ENCODE results near the gene RP9. TPM values are rescaled to one million over a fixed set of nuclear protein-coding genes. Genes with fewer than 3 reads are reported as not detected.

RP9 gene
- total RNA-seq, 1 experiment from 2014 or later, result 29.1 TPM

DNA sequence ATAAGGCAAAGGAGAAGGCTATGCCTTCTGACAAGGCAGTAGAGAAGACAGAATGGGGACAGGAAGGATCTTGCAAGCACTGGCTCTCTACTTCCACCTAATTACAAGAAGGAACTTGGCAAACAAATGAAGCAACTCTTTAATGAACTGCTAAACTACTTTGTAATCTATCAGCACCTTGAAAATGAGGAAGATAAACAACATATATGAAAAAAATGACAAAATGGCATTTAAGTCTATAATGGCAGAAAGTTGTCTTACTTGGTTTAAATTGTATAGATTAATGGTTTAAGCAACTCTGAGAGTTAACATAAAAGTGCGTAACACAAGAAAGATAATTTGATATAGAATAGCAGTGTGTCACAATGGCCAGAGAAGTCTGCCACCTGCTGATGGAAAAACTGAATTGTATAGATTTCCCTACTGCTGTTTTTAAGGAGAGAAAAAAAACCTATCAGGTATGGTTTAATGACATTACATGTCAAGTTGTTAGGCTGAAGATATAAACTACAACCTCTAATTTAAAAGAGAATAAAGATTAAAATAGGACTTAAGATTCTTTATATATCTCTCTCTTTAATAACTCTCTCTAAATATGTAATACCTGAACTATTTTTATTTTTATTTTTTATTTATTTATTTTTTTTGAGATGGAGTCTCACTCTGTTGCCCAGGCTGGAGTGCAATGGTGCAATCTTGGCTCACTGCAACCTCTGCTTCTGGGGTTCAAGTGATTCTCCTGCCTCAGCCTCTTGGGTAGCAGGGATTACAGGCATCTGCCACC is 58.5 kb downstream of the RP9 start:
- no TSS peak for BruUV-seq (replicated peaks)
- Mint-ChIP-seq H3K36me3 (ENCODE audit: insufficient read depth, unreplicated experiment) (peaks cover 8% of the 10 kb centered on the region), H3K4me1 (ENCODE audit: insufficient read depth, unreplicated experiment) (peaks cover 7% of the 10 kb centered on the region)

DNA sequence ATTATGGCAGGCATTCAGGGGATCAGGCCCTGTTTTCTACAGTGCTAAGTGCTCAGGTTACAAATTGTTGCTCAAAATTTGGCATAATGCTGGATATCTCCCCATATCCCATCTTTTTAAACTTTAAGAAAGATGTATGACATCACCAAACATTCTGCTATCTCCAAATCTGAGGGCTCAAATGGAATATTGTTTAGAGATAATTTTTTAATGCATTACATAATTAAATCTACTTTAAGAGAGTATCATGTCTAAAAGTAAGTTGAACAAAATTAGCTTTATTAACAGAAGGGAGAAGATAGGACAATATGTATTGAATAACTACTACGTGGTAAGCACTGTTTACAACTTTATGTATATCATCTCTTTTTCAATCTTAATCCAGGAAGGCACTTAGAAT is 60.5 kb downstream of the RP9 start:
- intact Hi-C loops (cut with micrococcal nuclease), result no loop called here
- Mint-ChIP-seq H3K27me3 (ENCODE audit: insufficient read depth, unreplicated experiment) (no peaks in the 10 kb centered on the region), H3K9me3 (ENCODE audit: unreplicated experiment) (no peaks in the 10 kb centered on the region), H3K4me3 (ENCODE audit: unreplicated experiment) (no peak overlapping the region), H3K4me1 (ENCODE audit: insufficient read depth, unreplicated experiment) (peaks cover 13% of the 10 kb centered on the region), H3K36me3 (ENCODE audit: insufficient read depth, unreplicated experiment) (peaks cover 6% of the 10 kb centered on the region), H3K27ac (ENCODE audit: low read depth, unreplicated experiment) (no peak overlapping the region)
- TF ChIP-seq, protein P1, sequence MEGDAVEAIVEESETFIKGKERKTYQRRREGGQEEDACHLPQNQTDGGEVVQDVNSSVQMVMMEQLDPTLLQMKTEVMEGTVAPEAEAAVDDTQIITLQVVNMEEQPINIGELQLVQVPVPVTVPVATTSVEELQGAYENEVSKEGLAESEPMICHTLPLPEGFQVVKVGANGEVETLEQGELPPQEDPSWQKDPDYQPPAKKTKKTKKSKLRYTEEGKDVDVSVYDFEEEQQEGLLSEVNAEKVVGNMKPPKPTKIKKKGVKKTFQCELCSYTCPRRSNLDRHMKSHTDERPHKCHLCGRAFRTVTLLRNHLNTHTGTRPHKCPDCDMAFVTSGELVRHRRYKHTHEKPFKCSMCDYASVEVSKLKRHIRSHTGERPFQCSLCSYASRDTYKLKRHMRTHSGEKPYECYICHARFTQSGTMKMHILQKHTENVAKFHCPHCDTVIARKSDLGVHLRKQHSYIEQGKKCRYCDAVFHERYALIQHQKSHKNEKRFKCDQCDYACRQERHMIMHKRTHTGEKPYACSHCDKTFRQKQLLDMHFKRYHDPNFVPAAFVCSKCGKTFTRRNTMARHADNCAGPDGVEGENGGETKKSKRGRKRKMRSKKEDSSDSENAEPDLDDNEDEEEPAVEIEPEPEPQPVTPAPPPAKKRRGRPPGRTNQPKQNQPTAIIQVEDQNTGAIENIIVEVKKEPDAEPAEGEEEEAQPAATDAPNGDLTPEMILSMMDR (IDR thresholded peaks at IDR 0.05; ENCODE audit: unreplicated experiment), result no peak
- ChIA-PET POLR2A (interaction anchor here (0.7 to 2.7 kb wide), 6 partner anchors 8 to 158 kb away, joined by 3 to 26 read pairs (median 10); partner anchors contain the start of genes FKBP9, KBTBD2 and NT5C3A), CTCF (interaction anchor here (0.6 to 2.4 kb wide), 10 partner anchors 9 to 1919 kb away, joined by 3 to 17 read pairs (median 6); no protein-coding TSS in a partner anchor)
- no peak for DNase-seq (ENCODE audit: unreplicated experiment)
- BruUV-seq (replicated peaks), result no TSS peak

More for the DNA sequence above, 58.5 kb downstream of the RP9 start:
- no peak overlapping the region for H3K27ac Mint-ChIP-seq (ENCODE audit: low read depth, unreplicated experiment)
- DNase-seq (ENCODE audit: unreplicated experiment), result peak; percentile 60
- intact Hi-C loops (cut with micrococcal nuclease), result loop anchor here (1.0 to 5.0 kb wide), 3 partner anchors 250 to 358 kb away; no protein-coding TSS in a partner anchor
- H3K4me3 Mint-ChIP-seq (ENCODE audit: unreplicated experiment), result no peak overlapping the region
- ChIA-PET POLR2A (interaction anchor here (1.1 to 2.7 kb wide), 5 partner anchors 10 to 167 kb away, joined by 3 to 26 read pairs (median 5); partner anchors contain the start of gene NT5C3A), CTCF (interaction anchor here (0.9 to 2.3 kb wide), 4 partner anchors 13 to 358 kb away, joined by 3 to 6 read pairs (median 3); no protein-coding TSS in a partner anchor)
- H3K27me3 Mint-ChIP-seq (ENCODE audit: insufficient read depth, unreplicated experiment), result no peaks in the 10 kb centered on the region
- TF ChIP-seq, protein P1 (IDR thresholded peaks at IDR 0.05; ENCODE audit: unreplicated experiment), result peak; percentile 58
- H3K9me3 Mint-ChIP-seq (ENCODE audit: unreplicated experiment), result no peaks in the 10 kb centered on the region

DNA sequence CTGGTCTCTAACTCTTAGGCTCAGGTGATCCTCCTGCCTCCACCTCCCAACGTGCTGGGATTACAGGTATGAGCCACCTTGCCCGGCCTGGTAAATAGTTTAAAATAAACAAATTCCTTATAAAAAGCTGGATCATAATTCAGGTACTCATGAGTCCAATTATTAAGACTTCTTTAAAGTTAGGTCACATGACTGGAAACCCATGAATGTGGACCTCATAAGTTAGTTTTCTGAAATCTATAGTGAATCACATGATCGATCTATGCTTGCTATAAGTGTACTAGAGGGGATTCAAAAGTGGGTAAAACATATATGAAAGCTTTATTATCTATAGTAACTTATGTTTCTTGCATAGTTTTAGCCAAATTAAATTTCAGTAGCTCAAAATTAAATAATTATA is 60.9 kb downstream of the RP9 start:
- intact Hi-C loops (cut with micrococcal nuclease), result no loop called here
- POLR2A ChIA-PET, result interaction anchor here (1.0 to 2.7 kb wide), 5 partner anchors 8 to 158 kb away, joined by 4 to 26 read pairs (median 11); partner anchors contain the start of genes FKBP9, KBTBD2 and NT5C3A
- Mint-ChIP-seq H3K4me1 (ENCODE audit: insufficient read depth, unreplicated experiment) (peaks cover 13% of the 10 kb centered on the region), H3K36me3 (ENCODE audit: insufficient read depth, unreplicated experiment) (peaks cover 6% of the 10 kb centered on the region), H3K27ac (ENCODE audit: low read depth, unreplicated experiment) (no peak overlapping the region), H3K4me3 (ENCODE audit: unreplicated experiment) (no peak overlapping the region), H3K27me3 (ENCODE audit: insufficient read depth, unreplicated experiment) (no peaks in the 10 kb centered on the region), H3K9me3 (ENCODE audit: unreplicated experiment) (no peaks in the 10 kb centered on the region)
- no TSS peak for BruUV-seq (replicated peaks)
- TF ChIP-seq, protein P1 (IDR thresholded peaks at IDR 0.05; ENCODE audit: unreplicated experiment), result no peak
- DNase-seq (ENCODE audit: unreplicated experiment), result no peak
- CTCF ChIA-PET, result interaction anchor here (1.0 to 2.4 kb wide), 7 partner anchors 8 to 249 kb away, joined by 3 to 17 read pairs (median 8); no protein-coding TSS in a partner anchor

DNA sequence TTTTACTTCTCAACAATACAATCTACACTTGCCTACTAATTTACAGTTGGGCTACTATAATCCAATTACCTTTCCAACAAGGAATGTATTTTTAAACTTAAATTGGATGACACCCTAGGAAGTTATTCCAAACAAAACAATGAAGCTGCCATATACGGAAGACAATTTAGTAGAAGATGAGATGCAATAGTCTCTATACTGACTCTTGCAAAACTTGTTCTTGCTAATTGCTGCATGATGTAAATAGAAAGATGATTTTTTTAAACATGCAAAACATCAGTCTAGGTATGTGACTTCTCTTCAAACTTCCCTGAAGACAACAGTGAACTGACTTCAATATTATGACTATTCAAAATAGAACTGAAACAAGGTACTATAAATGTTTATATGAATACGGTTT is 64.2 kb downstream of the RP9 start:
- intact Hi-C loops (cut with micrococcal nuclease), result loop anchor here (5.0 kb wide), 1 partner anchor 88 kb away; the partner anchor contains the start of gene FKBP9
- CTCF ChIA-PET, result interaction anchor here (1.0 kb wide), 1 partner anchor 243 kb away, joined by 3 read pairs; no protein-coding TSS in a partner anchor
- DNase-seq (ENCODE audit: unreplicated experiment), result no peak
- H3K4me1 Mint-ChIP-seq (ENCODE audit: insufficient read depth, unreplicated experiment), result peaks cover 6% of the 10 kb centered on the region
- peak overlapping the region; percentile 23 for H3K27ac Mint-ChIP-seq (ENCODE audit: low read depth, unreplicated experiment)
- H3K27me3 Mint-ChIP-seq (ENCODE audit: insufficient read depth, unreplicated experiment), result no peaks in the 10 kb centered on the region
- H3K36me3 Mint-ChIP-seq (ENCODE audit: insufficient read depth, unreplicated experiment), result no peaks in the 10 kb centered on the region
- POLR2A ChIA-PET, result interaction anchor here (1.0 to 7.7 kb wide), 5 partner anchors 9 to 154 kb away, joined by 3 to 115 read pairs (median 3); partner anchors contain the start of gene NT5C3A
- TF ChIP-seq, protein P1 (IDR thresholded peaks at IDR 0.05; ENCODE audit: unreplicated experiment), result no peak
- no peak overlapping the region for H3K4me3 Mint-ChIP-seq (ENCODE audit: unreplicated experiment)
- no TSS peak for BruUV-seq (replicated peaks)
- no peaks in the 10 kb centered on the region for H3K9me3 Mint-ChIP-seq (ENCODE audit: unreplicated experiment)
